K562 (cell line): Measurements from ENCODE around the gene ALK. TPM values are rescaled to one million over a fixed set of nuclear protein-coding genes. Genes with fewer than 3 reads are reported as not detected.

Experiments used
- ATAC-seq: fragments of 200-7000 bp; cut with Tn5 transposase; 3 replicates; pipeline ENCODE4 v1.9.1; 2020; ENCODE audit warnings: moderate library complexity
- BruUV-seq: library from RNA; stranded (reverse); fragments of 400-500 nt; replicated peaks from 2 replicates; lab custom pipeline; 2021; lab: Mats Ljungman, UMichigan
- CTCF ChIA-PET: fragments of 300-600 bp; formaldehyde crosslinking; extraction: SDS; loops from one replicate; lab custom pipeline; 2021; ENCODE audit warnings: low intra/inter-chr PET ratio; lab: Yijun Ruan, JAX
- POLR2A ChIA-PET: fragments of 300-600, 350-650 bp; sonication (Branson Sonifier 250); formaldehyde crosslinking; extraction: SDS; loops from one replicate; lab custom pipeline; 2021; ENCODE audit warnings: antibody characterized with exemption, inconsistent platforms; lab: Yijun Ruan, JAX
- DNase-seq, 4 experiments: peaks; one replicate each; pipeline versions ENCODE4 v3.0.0 to v3.0.0-alpha.2; 2011 to 2018; ENCODE audit warnings: low spot score in 3 of 4, mixed read lengths in 3 of 4; ENCODE audit errors: extremely low read depth in 1 of 4
- FAIRE-seq: peaks from 2 replicates; lab custom pipeline; 2011; peaks lifted over from hg19 to GRCh38; lab: Jason Lieb, UNC
- H2AFZ ChIP-seq: 2 replicates; pipeline ENCODE4 v1.6.0; 2011; ENCODE audit warnings: low read depth, low read length, control low read depth, inconsistent platforms
- H3K27ac ChIP-seq: fragments of 200-600 bp; 3 replicates; pipeline ENCODE4 v1.8.0; 2011; ENCODE audit warnings: low read depth, mild to moderate bottlenecking, control low read depth, inconsistent platforms, low read length, moderate library complexity, mixed read lengths; ENCODE audit errors: extremely low read depth
- H3K27me3 ChIP-seq, 2 experiments: fragments of 300-600 bp in 1 of 2; 2 replicates in 1 of 2; 3 replicates in 1 of 2; pipeline versions ENCODE4 v1.6.0 to v1.8.0; 2011; ENCODE audit warnings: inconsistent platforms in 2 of 2, low read length in 2 of 2, mild to moderate bottlenecking in 1 of 2, mixed read lengths in 1 of 2, moderate library complexity in 1 of 2; ENCODE audit not compliant: control insufficient read depth in 2 of 2, insufficient read depth in 2 of 2
- H3K36me3 ChIP-seq: fragments of 300-600 bp; 3 replicates; pipeline ENCODE4 v1.8.0; 2011; ENCODE audit warnings: mild to moderate bottlenecking, low read length, inconsistent platforms; ENCODE audit not compliant: control insufficient read depth, insufficient read depth
- H3K4me1 ChIP-seq, 2 experiments: fragments of 200-600 bp in 1 of 2; replicated peaks in 1 of 2; 2 replicates in 1 of 2; 3 replicates in 1 of 2; pipeline versions ENCODE4 v1.5.1 to v1.8.0; 2011; ENCODE audit warnings: inconsistent platforms in 2 of 2, low read length in 2 of 2, mild to moderate bottlenecking in 1 of 2, mixed read lengths in 1 of 2, moderate library complexity in 1 of 2; ENCODE audit not compliant: control insufficient read depth in 2 of 2, insufficient read depth in 2 of 2
- H3K4me2 ChIP-seq: 2 replicates; pipeline ENCODE4 v1.6.1; 2011; ENCODE audit warnings: low read length, control low read depth, inconsistent platforms, mixed read lengths; ENCODE audit not compliant: insufficient read depth
- H3K4me3 ChIP-seq: fragments of 200-600 bp; sonication (generic), shearing (Covaris generic); 2 replicates; pipeline ENCODE4 v1.5.1; 2016; ENCODE audit warnings: control low read depth, inconsistent platforms
- H3K79me2 ChIP-seq: fragments of 200-600 bp; 3 replicates; pipeline ENCODE4 v1.8.0; 2011; ENCODE audit warnings: low read length, inconsistent platforms; ENCODE audit not compliant: control insufficient read depth, insufficient read depth
- H3K9ac ChIP-seq, 2 experiments: 2 replicates each; pipeline versions ENCODE4 v1.6.0 to v1.6.1; 2011; ENCODE audit warnings: low read depth in 2 of 2, low read length in 2 of 2, control low read depth in 1 of 2, inconsistent platforms in 1 of 2, mild to moderate bottlenecking in 1 of 2, mixed read lengths in 1 of 2; ENCODE audit not compliant: insufficient read depth in 1 of 2
- H3K9me1 ChIP-seq: one replicate; pipeline ENCODE4 v1.6.0; 2011; ENCODE audit warnings: inconsistent platforms, mild to moderate bottlenecking, low read length, moderate library complexity; ENCODE audit not compliant: control insufficient read depth, insufficient read depth
- H3K9me3 ChIP-seq: replicated peaks from 2 replicates; pipeline ENCODE4 v1.5.1; 2011; ENCODE audit warnings: low read depth, low read length, inconsistent platforms; ENCODE audit not compliant: control insufficient read depth, insufficient read depth
- H4K20me1 ChIP-seq: replicated peaks from 2 replicates; pipeline ENCODE4 v1.6.1; 2011; ENCODE audit warnings: low read length, inconsistent platforms, mixed read lengths; ENCODE audit not compliant: control insufficient read depth, insufficient read depth
- ZNF224 ChIP-seq: sonication (generic); formaldehyde crosslinking; IDR thresholded peaks from 2 replicates; pipeline ENCODE4 v1.8.0; 2022; ENCODE audit warnings: mild to moderate bottlenecking, missing genetic modification reagents
- ZNF584 ChIP-seq: fragments of 200-800 bp; sonication (Bioruptor generic); IDR thresholded peaks from 2 replicates; pipeline ENCODE4 v1.6.1; 2016; ENCODE audit warnings: low read depth, mild to moderate bottlenecking, missing genetic modification characterization, missing compliant biosample characterization
- WGBS: fragments of 100-300 bp; shearing (Covaris generic); methylation state at CpG from one replicate; pipeline ENCODE4 v1.1.6; 2016; ENCODE audit warnings: low coverage, mixed read lengths; ENCODE audit not compliant: insufficient coverage; ENCODE audit errors: missing lambda C conversion rate; 5-methylcytosine and 5-hydroxymethylcytosine counted together
- in situ Hi-C: fragments of 300-500 bp; cut with MboI; formaldehyde crosslinking; loops from 4 replicates; pipeline ENCODE4 v1.15.0; 2018; ENCODE audit warnings: inconsistent platforms, mixed read lengths
- intact Hi-C: fragments of 100-400 bp; cut with micrococcal nuclease; formaldehyde crosslinking; loops from 2 replicates; pipeline ENCODE4 v1.14.2; 2022
- polyA plus RNA-seq, 8 experiments: library from polyadenylated mRNA; depleted of rRNA in 4 of 8; stranded (reverse) in 5 of 8; unstranded in 3 of 8; fragments of >200 nt; fragmentation: Nextera tagmentation in 2 of 8; fragmentation: Illumina TruSeq in 1 of 8; extraction: Ambion mirVana in 2 of 8; extraction: Trizol in 1 of 8; gene quantifications; 2 replicates each; pipeline versions ENCODE4 v1.2.1 to v1.2.3, GENCODE V29; 2011 to 2014; ENCODE audit warnings: inconsistent platforms in 1 of 8, missing spikeins in 1 of 8
- total RNA-seq, 7 experiments: library from RNA; depleted of rRNA in 6 of 7; stranded (reverse); fragments of >200 nt in 6 of 7; fragmentation: Illumina TruSeq in 2 of 7; extraction: Trizol in 2 of 7; gene quantifications; 2 replicates each; pipeline versions ENCODE4 v1.2.1 to v1.2.3, GENCODE V29; 2011 to 2021; ENCODE audit warnings: low replicate concordance in 1 of 7
- TF ChIP-seq, protein P1 (sequence below): fragments of 250-450 bp; sonication (Bioruptor Pico); IDR thresholded peaks from 2 replicates; pipeline ENCODE4 v1.9.0; 2021; ENCODE audit warnings: mild to moderate bottlenecking
- TF ChIP-seq, protein P2 (sequence below), 2 experiments: fragments of 150-350 bp in 1 of 2; IDR thresholded peaks; 2 replicates each; pipeline ENCODE4 v1.6.1; 2012 to 2016; ENCODE audit warnings: low read depth in 2 of 2, low read length in 2 of 2, mild to moderate bottlenecking in 1 of 2, moderate library complexity in 1 of 2
- TF ChIP-seq, protein P3 (sequence below): fragments of 450-650 bp; formaldehyde crosslinking; IDR thresholded peaks from 2 replicates; pipeline ENCODE4 v1.4.0; 2022; ENCODE audit warnings: missing genetic modification characterization

Gene ALK
- total and polyA plus RNA-seq, 9 of the 15 experiments (the other 6 are each of a cell fraction or from before 2014, with no cell fraction given): not detected

DNA sequence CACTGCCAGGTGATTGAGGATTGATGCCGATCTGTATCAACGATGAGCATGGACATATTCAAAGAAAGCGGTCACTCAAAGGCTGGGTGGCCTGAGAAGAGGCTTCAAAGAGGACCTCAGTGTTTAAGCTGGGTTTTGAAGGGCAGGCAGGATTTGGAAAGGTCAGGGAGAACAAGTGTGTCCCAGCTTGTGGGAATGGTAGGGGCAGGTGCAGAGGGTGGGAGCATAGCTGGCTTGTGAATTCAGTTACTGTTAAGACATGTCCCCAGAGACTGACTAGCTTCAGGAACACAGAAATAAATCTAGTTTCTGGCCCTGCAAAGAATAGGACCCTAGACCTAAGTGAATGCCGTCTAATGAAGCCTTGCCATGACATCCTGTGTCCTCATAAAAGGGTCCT lies 442.7 kb downstream of the ALK start:
- no peak overlapping the region for H2AFZ ChIP-seq
- TF ChIP-seq, protein P1, sequence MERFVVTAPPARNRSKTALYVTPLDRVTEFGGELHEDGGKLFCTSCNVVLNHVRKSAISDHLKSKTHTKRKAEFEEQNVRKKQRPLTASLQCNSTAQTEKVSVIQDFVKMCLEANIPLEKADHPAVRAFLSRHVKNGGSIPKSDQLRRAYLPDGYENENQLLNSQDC (CRISPR knock-in tag): no peak
- TF ChIP-seq, protein P2, sequence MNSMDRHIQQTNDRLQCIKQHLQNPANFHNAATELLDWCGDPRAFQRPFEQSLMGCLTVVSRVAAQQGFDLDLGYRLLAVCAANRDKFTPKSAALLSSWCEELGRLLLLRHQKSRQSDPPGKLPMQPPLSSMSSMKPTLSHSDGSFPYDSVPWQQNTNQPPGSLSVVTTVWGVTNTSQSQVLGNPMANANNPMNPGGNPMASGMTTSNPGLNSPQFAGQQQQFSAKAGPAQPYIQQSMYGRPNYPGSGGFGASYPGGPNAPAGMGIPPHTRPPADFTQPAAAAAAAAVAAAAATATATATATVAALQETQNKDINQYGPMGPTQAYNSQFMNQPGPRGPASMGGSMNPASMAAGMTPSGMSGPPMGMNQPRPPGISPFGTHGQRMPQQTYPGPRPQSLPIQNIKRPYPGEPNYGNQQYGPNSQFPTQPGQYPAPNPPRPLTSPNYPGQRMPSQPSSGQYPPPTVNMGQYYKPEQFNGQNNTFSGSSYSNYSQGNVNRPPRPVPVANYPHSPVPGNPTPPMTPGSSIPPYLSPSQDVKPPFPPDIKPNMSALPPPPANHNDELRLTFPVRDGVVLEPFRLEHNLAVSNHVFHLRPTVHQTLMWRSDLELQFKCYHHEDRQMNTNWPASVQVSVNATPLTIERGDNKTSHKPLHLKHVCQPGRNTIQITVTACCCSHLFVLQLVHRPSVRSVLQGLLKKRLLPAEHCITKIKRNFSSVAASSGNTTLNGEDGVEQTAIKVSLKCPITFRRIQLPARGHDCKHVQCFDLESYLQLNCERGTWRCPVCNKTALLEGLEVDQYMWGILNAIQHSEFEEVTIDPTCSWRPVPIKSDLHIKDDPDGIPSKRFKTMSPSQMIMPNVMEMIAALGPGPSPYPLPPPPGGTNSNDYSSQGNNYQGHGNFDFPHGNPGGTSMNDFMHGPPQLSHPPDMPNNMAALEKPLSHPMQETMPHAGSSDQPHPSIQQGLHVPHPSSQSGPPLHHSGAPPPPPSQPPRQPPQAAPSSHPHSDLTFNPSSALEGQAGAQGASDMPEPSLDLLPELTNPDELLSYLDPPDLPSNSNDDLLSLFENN (IDR thresholded peaks at IDR 0.05; ENCODE audit: low read depth in 2 of 2, low read length in 2 of 2): no peak
- TF ChIP-seq ZNF224 (CRISPR knock-in tag): no peak
- no peak for TF ChIP-seq ZNF584 (CRISPR knock-in tag)
- TF ChIP-seq, protein P3, sequence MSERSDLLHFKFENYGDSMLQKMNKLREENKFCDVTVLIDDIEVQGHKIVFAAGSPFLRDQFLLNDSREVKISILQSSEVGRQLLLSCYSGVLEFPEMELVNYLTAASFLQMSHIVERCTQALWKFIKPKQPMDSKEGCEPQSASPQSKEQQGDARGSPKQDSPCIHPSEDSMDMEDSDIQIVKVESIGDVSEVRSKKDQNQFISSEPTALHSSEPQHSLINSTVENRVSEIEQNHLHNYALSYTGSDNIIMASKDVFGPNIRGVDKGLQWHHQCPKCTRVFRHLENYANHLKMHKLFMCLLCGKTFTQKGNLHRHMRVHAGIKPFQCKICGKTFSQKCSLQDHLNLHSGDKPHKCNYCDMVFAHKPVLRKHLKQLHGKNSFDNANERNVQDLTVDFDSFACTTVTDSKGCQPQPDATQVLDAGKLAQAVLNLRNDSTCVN (CRISPR knock-in tag): no peak
- ChIA-PET CTCF (no interaction called here), POLR2A (interaction anchor here (1.0 kb wide), 1 partner anchor 9 kb away, joined by 3 read pairs; no protein-coding TSS in a partner anchor)
- H3K9ac ChIP-seq: no peak overlapping the region
- no peak for ATAC-seq
- H3K9me1 ChIP-seq: no peaks in the 10 kb centered on the region
- no peaks in the 10 kb centered on the region for H3K79me2 ChIP-seq
- no peak overlapping the region for H3K4me3 ChIP-seq
- DNase-seq: no peak
- BruUV-seq: no TSS peak
- peaks cover 0 to 28% of the 10 kb centered on the region in 2 experiments; a peak in 2 of 5 replicates for H3K27me3 ChIP-seq
- no peak overlapping the region for H3K27ac ChIP-seq
- in situ Hi-C loops (no loop called here), intact Hi-C loops (no loop called here)
- no peaks in the 10 kb centered on the region; the same call in 1 of the 2 replicates for H4K20me1 ChIP-seq
- no peak for FAIRE-seq
- H3K4me1 ChIP-seq: no peaks in the 10 kb centered on the region; a peak in 1 of 5 replicates
- H3K4me2 ChIP-seq: no peak overlapping the region
- H3K9me3 ChIP-seq: no peaks in the 10 kb centered on the region
- WGBS: 0% methylated on average over 4 of the region's 4 CpGs
- H3K36me3 ChIP-seq: no peaks in the 10 kb centered on the region
